K562 (cell line): Measurements from ENCODE around the gene PLD6. TPM values are rescaled to one million over a fixed set of nuclear protein-coding genes. Genes with fewer than 3 reads are reported as not detected.

Experiments used
- ARNT ChIP-seq, 2 experiments: fragments of 450-650 bp; IDR thresholded peaks; 2 replicates each; pipeline ENCODE4 v1.6.1; 2016; ENCODE audit warnings: mild to moderate bottlenecking in 1 of 2
- ATF6 ChIP-seq: sonication (generic); formaldehyde crosslinking; IDR thresholded peaks from 2 replicates; pipeline ENCODE4 v1.4.0; 2020; ENCODE audit warnings: mild to moderate bottlenecking, missing genetic modification reagents
- CXXC5 ChIP-seq: fragments of 250-450 bp; sonication (Bioruptor Pico); IDR thresholded peaks from 2 replicates; pipeline ENCODE4 v1.8.0; 2022; ENCODE audit warnings: inconsistent platforms, mild to moderate bottlenecking, moderate library complexity
- GABPA ChIP-seq: fragments of 200-800 bp; sonication (Bioruptor generic); conservative IDR thresholded peaks from 2 replicates; pipeline ENCODE4 v1.6.1; 2016; ENCODE audit warnings: low read depth, missing genetic modification characterization, missing compliant biosample characterization
- GABPB2 ChIP-seq: fragments of 250-450 bp; sonication (Bioruptor Pico); conservative IDR thresholded peaks from 2 replicates; pipeline ENCODE4 v1.5.1; 2021; ENCODE audit warnings: mild to moderate bottlenecking
- HMGXB4 ChIP-seq: sonication (generic); formaldehyde crosslinking; IDR thresholded peaks from 2 replicates; pipeline ENCODE4 v1.8.1; 2023; ENCODE audit warnings: mild to moderate bottlenecking, missing genetic modification reagents
- RB1 ChIP-seq: fragments of 450-650 bp; IDR thresholded peaks from 2 replicates; pipeline ENCODE4 v1.6.1; 2017; ENCODE audit warnings: low read depth, mild to moderate bottlenecking
- RBFOX2 ChIP-seq: fragments of 200-400 bp; formaldehyde crosslinking; IDR thresholded peaks from 2 replicates; pipeline ENCODE4 v1.6.1; 2017; ENCODE audit warnings: low read depth, mild to moderate bottlenecking, low read length, moderate library complexity
- SIN3B ChIP-seq: fragments of 450-650 bp; IDR thresholded peaks from 2 replicates; pipeline ENCODE4 v1.6.1; 2017; ENCODE audit warnings: low read depth, mild to moderate bottlenecking, moderate library complexity
- SMARCA4 ChIP-seq: fragments of 450-650 bp; IDR thresholded peaks from 2 replicates; pipeline ENCODE4 v1.6.1; 2016
- TBP ChIP-seq: optimal IDR thresholded peaks from 2 replicates; pipeline ENCODE3; 2011; ENCODE audit warnings: low read depth, low read length, improper control_type of control experiment
- ZNF133 ChIP-seq: fragments of 250-450 bp; sonication (Bioruptor Pico); IDR thresholded peaks from 2 replicates; pipeline ENCODE4 v1.4.0; 2020; ENCODE audit warnings: mild to moderate bottlenecking
- ZNF311 ChIP-seq: fragments of 250-450 bp; sonication (Bioruptor Pico); IDR thresholded peaks from 2 replicates; pipeline ENCODE4 v1.4.0; 2020; ENCODE audit warnings: mild to moderate bottlenecking, moderate library complexity
- ZNF584 ChIP-seq: fragments of 200-800 bp; sonication (Bioruptor generic); IDR thresholded peaks from 2 replicates; pipeline ENCODE4 v1.6.1; 2016; ENCODE audit warnings: low read depth, mild to moderate bottlenecking, missing genetic modification characterization, missing compliant biosample characterization
- polyA plus RNA-seq, 8 experiments: library from polyadenylated mRNA; depleted of rRNA in 4 of 8; stranded (reverse) in 5 of 8; unstranded in 3 of 8; fragments of >200 nt; fragmentation: Nextera tagmentation in 2 of 8; fragmentation: Illumina TruSeq in 1 of 8; extraction: Ambion mirVana in 2 of 8; extraction: Trizol in 1 of 8; gene quantifications; 2 replicates each; pipeline versions ENCODE4 v1.2.1 to v1.2.3, GENCODE V29; 2011 to 2014; ENCODE audit warnings: inconsistent platforms in 1 of 8, missing spikeins in 1 of 8
- total RNA-seq, 7 experiments: library from RNA; depleted of rRNA in 6 of 7; stranded (reverse); fragments of >200 nt in 6 of 7; fragmentation: Illumina TruSeq in 2 of 7; extraction: Trizol in 2 of 7; gene quantifications; 2 replicates each; pipeline versions ENCODE4 v1.2.1 to v1.2.3, GENCODE V29; 2011 to 2021; ENCODE audit warnings: low replicate concordance in 1 of 7
- TF ChIP-seq, protein P1 (sequence below): fragments of 450-650 bp; formaldehyde crosslinking; IDR thresholded peaks from 2 replicates; pipeline ENCODE4 v1.4.0; 2020; ENCODE audit warnings: mild to moderate bottlenecking, moderate library complexity
- TF ChIP-seq, protein P2 (sequence below): conservative IDR thresholded peaks from 2 replicates; pipeline ENCODE4 v1.6.1; 2011; ENCODE audit warnings: low read depth, mild to moderate bottlenecking, low read length; ENCODE audit not compliant: control insufficient read depth

The PLD6 gene
- total and polyA plus RNA-seq, 9 of the 15 experiments (the other 6 are each of a cell fraction or from before 2014, with no cell fraction given) = 3.6 to 15.6 (median 10.0) TPM

- peak; percentile 30 for TF ChIP-seq RB1
- TF ChIP-seq HMGXB4 = no peak; the same call in 1 of the 2 replicates
- TF ChIP-seq CXXC5 (CRISPR knock-in tag) = peak; percentile 92
- 0 out of 2 replicates have a peak, but pooled peaks have one; percentile 29 for TF ChIP-seq ATF6 (CRISPR knock-in tag)
- TF ChIP-seq SIN3B = no peak
- TF ChIP-seq ARNT (IDR thresholded peaks at IDR 0.05) = no peak
- no peak for TF ChIP-seq GABPB2
- TF ChIP-seq, protein P1, sequence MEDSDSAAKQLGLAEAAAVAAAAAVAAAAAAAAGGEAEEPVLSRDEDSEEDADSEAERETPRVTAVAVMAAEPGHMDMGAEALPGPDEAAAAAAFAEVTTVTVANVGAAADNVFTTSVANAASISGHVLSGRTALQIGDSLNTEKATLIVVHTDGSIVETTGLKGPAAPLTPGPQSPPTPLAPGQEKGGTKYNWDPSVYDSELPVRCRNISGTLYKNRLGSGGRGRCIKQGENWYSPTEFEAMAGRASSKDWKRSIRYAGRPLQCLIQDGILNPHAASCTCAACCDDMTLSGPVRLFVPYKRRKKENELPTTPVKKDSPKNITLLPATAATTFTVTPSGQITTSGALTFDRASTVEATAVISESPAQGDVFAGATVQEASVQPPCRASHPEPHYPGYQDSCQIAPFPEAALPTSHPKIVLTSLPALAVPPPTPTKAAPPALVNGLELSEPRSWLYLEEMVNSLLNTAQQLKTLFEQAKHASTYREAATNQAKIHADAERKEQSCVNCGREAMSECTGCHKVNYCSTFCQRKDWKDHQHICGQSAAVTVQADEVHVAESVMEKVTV (CRISPR knock-in tag) = no peak
- no peak for TF ChIP-seq ZNF311
- peak; percentile 74 for TF ChIP-seq RBFOX2
- TF ChIP-seq ZNF584 (CRISPR knock-in tag) = no peak
- TF ChIP-seq SMARCA4 = no peak
- no peak for TF ChIP-seq ZNF133 (CRISPR knock-in tag)
- peak; percentile 54 for TF ChIP-seq TBP
- TF ChIP-seq GABPA (tag) = no peak; the same call in 1 of the 2 replicates
- TF ChIP-seq, protein P2, sequence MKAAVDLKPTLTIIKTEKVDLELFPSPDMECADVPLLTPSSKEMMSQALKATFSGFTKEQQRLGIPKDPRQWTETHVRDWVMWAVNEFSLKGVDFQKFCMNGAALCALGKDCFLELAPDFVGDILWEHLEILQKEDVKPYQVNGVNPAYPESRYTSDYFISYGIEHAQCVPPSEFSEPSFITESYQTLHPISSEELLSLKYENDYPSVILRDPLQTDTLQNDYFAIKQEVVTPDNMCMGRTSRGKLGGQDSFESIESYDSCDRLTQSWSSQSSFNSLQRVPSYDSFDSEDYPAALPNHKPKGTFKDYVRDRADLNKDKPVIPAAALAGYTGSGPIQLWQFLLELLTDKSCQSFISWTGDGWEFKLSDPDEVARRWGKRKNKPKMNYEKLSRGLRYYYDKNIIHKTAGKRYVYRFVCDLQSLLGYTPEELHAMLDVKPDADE = peak; percentile 51
Observed at GRCh38 chr17:17206124-17206912, at the start of gene PLD6 (continued).
